CD8-positive, alpha-beta memory T cell (primary cell): ENCODE results near the gene MAB21L4. TPM values are rescaled to one million over a fixed set of nuclear protein-coding genes. Genes with fewer than 3 reads are reported as not detected.

Experiments used
- CTCF ChIA-PET: fragments of 350-600 bp; sonication (Branson Sonifier 250); formaldehyde crosslinking; loops from one replicate; lab custom pipeline; 2021; ENCODE audit warnings: antibody characterized with exemption; lab: Charles Lee
- POLR2A ChIA-PET: fragments of 350-600 bp; sonication (Branson Sonifier 250); formaldehyde crosslinking; loops from one replicate; lab custom pipeline; 2021; ENCODE audit warnings: antibody characterized with exemption; lab: Charles Lee
- DNase-seq, 5 donors: peaks; one replicate each; pipeline versions ENCODE4 v3.0.0 to v3.0.0-alpha.2; 2020 to 2022; ENCODE audit warnings: mixed read lengths in 1 of 5
- H3K27ac ChIP-seq: one replicate; pipeline ENCODE4 v1.7.0; 2013; ENCODE audit warnings: low read depth, mild to moderate bottlenecking, low read length, moderate library complexity
- H3K27me3 ChIP-seq: 2 replicates; pipeline ENCODE4 v1.7.0; 2013; ENCODE audit warnings: low read length, mild to moderate bottlenecking; ENCODE audit not compliant: insufficient read depth, poor library complexity, severe bottlenecking
- H3K36me3 ChIP-seq: 2 replicates; pipeline ENCODE4 v1.7.0; 2013; ENCODE audit warnings: mild to moderate bottlenecking, low read length, moderate library complexity; ENCODE audit not compliant: insufficient read depth
- H3K4me1 ChIP-seq: 2 replicates; pipeline ENCODE4 v1.7.0; 2013; ENCODE audit warnings: mild to moderate bottlenecking, low read length, moderate library complexity; ENCODE audit not compliant: insufficient read depth
- H3K4me3 ChIP-seq: 2 replicates; pipeline ENCODE4 v1.7.0; 2013; ENCODE audit warnings: mild to moderate bottlenecking, low read length
- H3K9me3 ChIP-seq: 2 replicates; pipeline ENCODE4 v1.7.0; 2013; ENCODE audit warnings: mild to moderate bottlenecking, low read length
- H3K27ac Mint-ChIP-seq, 8 donors: one replicate each; pipeline ENCODE4 v1.8.0; 2020 to 2021; ENCODE audit warnings: mixed read lengths in 8 of 8, mild to moderate bottlenecking in 6 of 8, inconsistent platforms in 3 of 8, moderate library complexity in 3 of 8
- H3K27me3 Mint-ChIP-seq, 2 donors: one replicate each; pipeline ENCODE4 v1.8.0; 2020 to 2021; ENCODE audit warnings: mixed read lengths in 2 of 2, mild to moderate bottlenecking in 1 of 2, moderate library complexity in 1 of 2
- H3K36me3 Mint-ChIP-seq, 3 donors: one replicate each; pipeline ENCODE4 v1.8.0; 2020 to 2021; ENCODE audit warnings: mixed read lengths in 3 of 3, inconsistent platforms in 1 of 3, mild to moderate bottlenecking in 1 of 3
- H3K4me1 Mint-ChIP-seq, 3 donors: one replicate each; pipeline ENCODE4 v1.8.0; 2020 to 2021; ENCODE audit warnings: mixed read lengths in 3 of 3, inconsistent platforms in 1 of 3, mild to moderate bottlenecking in 1 of 3
- H3K4me3 Mint-ChIP-seq, 7 donors: one replicate each; pipeline ENCODE4 v1.8.0; 2020 to 2021; ENCODE audit warnings: mixed read lengths in 7 of 7, mild to moderate bottlenecking in 6 of 7, moderate library complexity in 4 of 7, inconsistent platforms in 2 of 7
- H3K9me3 Mint-ChIP-seq, 5 donors: one replicate each; pipeline ENCODE4 v1.8.0; 2020 to 2022; ENCODE audit warnings: mixed read lengths in 5 of 5, mild to moderate bottlenecking in 3 of 5, moderate library complexity in 2 of 5, inconsistent platforms in 1 of 5
- polyA plus RNA-seq: library from polyadenylated mRNA; unstranded; fragments of 300-500 nt; fragmentation: Illumina TruSeq; gene quantifications from one replicate; pipeline ENCODE4 v1.2.3, GENCODE V29; 2021
- total RNA-seq, 2 experiments: library from RNA; stranded (reverse); gene quantifications; one replicate each; pipeline ENCODE4 v1.2.3, GENCODE V29; 2021

MAB21L4 gene
- total and polyA plus RNA-seq, 3 experiments from 2014 or later: not detected

- no peaks in the 10 kb centered on the region for H3K36me3 ChIP-seq
- POLR2A ChIA-PET: no interaction called here
- H3K4me1 ChIP-seq: no peaks in the 10 kb centered on the region
- H3K27me3 Mint-ChIP-seq: peaks cover 6% of the 10 kb centered on the region in 2 donors
- no peaks in the 10 kb centered on the region for H3K36me3 Mint-ChIP-seq
- CTCF ChIA-PET: no interaction called here
- H3K4me3 Mint-ChIP-seq: no peak overlapping the region
- no peaks in the 10 kb centered on the region for H3K9me3 ChIP-seq
- no peaks in the 10 kb centered on the region for H3K4me1 Mint-ChIP-seq
- DNase-seq: no peak
- no peak overlapping the region for H3K27ac Mint-ChIP-seq
- no peaks in the 10 kb centered on the region for H3K27me3 ChIP-seq
- no peaks in the 10 kb centered on the region for H3K9me3 Mint-ChIP-seq
- H3K4me3 ChIP-seq: no peak overlapping the region
- no peak overlapping the region for H3K27ac ChIP-seq
Observed at GRCh38 chr2:240900141-240900860, 4.3 kb upstream of the MAB21L4 start.

GRCh38 chr2:240899468-240899865 lies 3.5 kb upstream of the MAB21L4 start:
- POLR2A ChIA-PET: no interaction called here
- DNase-seq: no peak
- Histone ChIP-seq H3K27ac (no peak overlapping the region), H3K27me3 (no peaks in the 10 kb centered on the region), H3K4me3 (no peak overlapping the region), H3K9me3 (no peaks in the 10 kb centered on the region), H3K36me3 (no peaks in the 10 kb centered on the region), H3K4me1 (no peaks in the 10 kb centered on the region)
- CTCF ChIA-PET: no interaction called here
- H3K9me3 Mint-ChIP-seq: no peaks in the 10 kb centered on the region
- peaks cover 5 to 6% of the 10 kb centered on the region in 2 donors for H3K27me3 Mint-ChIP-seq
- no peaks in the 10 kb centered on the region for H3K4me1 Mint-ChIP-seq
- no peak overlapping the region for H3K27ac Mint-ChIP-seq
- no peak overlapping the region for H3K4me3 Mint-ChIP-seq
- no peaks in the 10 kb centered on the region for H3K36me3 Mint-ChIP-seq

GRCh38 chr2:240898731-240899467 lies 2.9 kb upstream of the MAB21L4 start:
- no peaks in the 10 kb centered on the region for H3K4me1 ChIP-seq
- peaks cover 4 to 6% of the 10 kb centered on the region in 2 donors for H3K27me3 Mint-ChIP-seq
- H3K27ac ChIP-seq: no peak overlapping the region
- no peaks in the 10 kb centered on the region for H3K4me1 Mint-ChIP-seq
- H3K27ac Mint-ChIP-seq: no peak overlapping the region
- CTCF ChIA-PET: interaction anchor here (1.6 kb wide), 1 partner anchor 15 kb away, joined by 3 read pairs; no protein-coding TSS in a partner anchor
- no peak for DNase-seq
- no peak overlapping the region for H3K4me3 Mint-ChIP-seq
- no peaks in the 10 kb centered on the region for H3K36me3 ChIP-seq
- POLR2A ChIA-PET: no interaction called here
- H3K27me3 ChIP-seq: no peaks in the 10 kb centered on the region
- no peaks in the 10 kb centered on the region for H3K9me3 Mint-ChIP-seq
- H3K36me3 Mint-ChIP-seq: no peaks in the 10 kb centered on the region
- H3K4me3 ChIP-seq: no peak overlapping the region
- H3K9me3 ChIP-seq: no peaks in the 10 kb centered on the region

GRCh38 chr2:240898108-240898730 lies 2.3 kb upstream of the MAB21L4 start:
- no peak overlapping the region for H3K27ac ChIP-seq
- H3K4me3 ChIP-seq: no peak overlapping the region
- no peaks in the 10 kb centered on the region for H3K36me3 ChIP-seq
- ChIA-PET POLR2A (no interaction called here), CTCF (interaction anchor here (1.6 kb wide), 1 partner anchor 16 kb away, joined by 3 read pairs; no protein-coding TSS in a partner anchor)
- DNase-seq: no peak
- H3K4me3 Mint-ChIP-seq: no peak overlapping the region
- H3K36me3 Mint-ChIP-seq: no peaks in the 10 kb centered on the region
- no peaks in the 10 kb centered on the region for H3K4me1 Mint-ChIP-seq
- no peak overlapping the region for H3K27ac Mint-ChIP-seq
- no peaks in the 10 kb centered on the region for H3K4me1 ChIP-seq
- H3K27me3 ChIP-seq: no peaks in the 10 kb centered on the region
- H3K9me3 ChIP-seq: no peaks in the 10 kb centered on the region
- H3K9me3 Mint-ChIP-seq: no peaks in the 10 kb centered on the region
- H3K27me3 Mint-ChIP-seq: peaks cover 4 to 6% of the 10 kb centered on the region in 2 donors

GRCh38 chr2:240896871-240897692 lies 1.1 kb upstream of the MAB21L4 start:
- Mint-ChIP-seq H3K27ac (no peak overlapping the region), H3K36me3 (no peaks in the 10 kb centered on the region), H3K27me3 (peaks cover 0 to 4% of the 10 kb centered on the region in 2 donors), H3K4me1 (no peaks in the 10 kb centered on the region), H3K9me3 (no peaks in the 10 kb centered on the region), H3K4me3 (no peak overlapping the region)
- Histone ChIP-seq H3K27ac (no peak overlapping the region), H3K27me3 (no peaks in the 10 kb centered on the region), H3K4me1 (no peaks in the 10 kb centered on the region), H3K36me3 (no peaks in the 10 kb centered on the region), H3K4me3 (no peak overlapping the region), H3K9me3 (no peaks in the 10 kb centered on the region)
- ChIA-PET CTCF (interaction anchor here (1.4 to 1.6 kb wide), 2 partner anchors 17 kb away, joined by 3 to 4 read pairs; no protein-coding TSS in a partner anchor), POLR2A (no interaction called here)
- DNase-seq: no peak

GRCh38 chr2:240896394-240896793 lies 438 bp upstream of the MAB21L4 start:
- H3K27ac ChIP-seq: no peak overlapping the region
- CTCF ChIA-PET: interaction anchor here (1.4 kb wide), 1 partner anchor 18 kb away, joined by 4 read pairs; no protein-coding TSS in a partner anchor
- no peak overlapping the region for H3K4me3 Mint-ChIP-seq

GRCh38 chr2:240894836-240895558 lies 959 bp downstream of the MAB21L4 start:
- no peaks in the 10 kb centered on the region for H3K9me3 Mint-ChIP-seq
- no peak overlapping the region for H3K4me3 ChIP-seq
- CTCF ChIA-PET: no interaction called here
- H3K4me3 Mint-ChIP-seq: no peak overlapping the region
- DNase-seq: no peak
- no peaks in the 10 kb centered on the region for H3K36me3 Mint-ChIP-seq
- no peaks in the 10 kb centered on the region for H3K36me3 ChIP-seq
- H3K4me1 Mint-ChIP-seq: no peaks in the 10 kb centered on the region
- H3K27ac ChIP-seq: no peak overlapping the region
- H3K4me1 ChIP-seq: no peaks in the 10 kb centered on the region
- no peaks in the 10 kb centered on the region for H3K27me3 ChIP-seq
- POLR2A ChIA-PET: no interaction called here
- H3K27me3 Mint-ChIP-seq: peaks cover 0 to 4% of the 10 kb centered on the region in 2 donors
- H3K9me3 ChIP-seq: no peaks in the 10 kb centered on the region
- no peak overlapping the region for H3K27ac Mint-ChIP-seq

More at GRCh38 chr2:240896394-240896793, 438 bp upstream of the MAB21L4 start:
- Mint-ChIP-seq H3K4me1 (no peaks in the 10 kb centered on the region), H3K36me3 (no peaks in the 10 kb centered on the region), H3K9me3 (no peaks in the 10 kb centered on the region), H3K27ac (no peak overlapping the region), H3K27me3 (peaks cover 0 to 4% of the 10 kb centered on the region in 2 donors)
- Histone ChIP-seq H3K9me3 (no peaks in the 10 kb centered on the region), H3K36me3 (no peaks in the 10 kb centered on the region), H3K27me3 (no peaks in the 10 kb centered on the region), H3K4me1 (no peaks in the 10 kb centered on the region), H3K4me3 (no peak overlapping the region)
- POLR2A ChIA-PET: no interaction called here
- DNase-seq: no peak
